Fibroblast of villous mesenchyme (primary cell): Measurements from ENCODE around the gene UBTD2. TPM values are rescaled to one million over a fixed set of nuclear protein-coding genes. Genes with fewer than 3 reads are reported as not detected.

Source experiments
- DNase-seq: peaks from one replicate; pipeline ENCODE4 v3.0.0-alpha.2; 2010; ENCODE audit warnings: low read depth
- H3K4me3 ChIP-seq: 2 replicates; pipeline ENCODE4 v1.5.1; 2011; ENCODE audit warnings: low read depth, mild to moderate bottlenecking, low read length
- total RNA-seq: library from RNA; depleted of rRNA; stranded (reverse); fragments of >200 nt; gene quantifications from 2 replicates; pipeline ENCODE4 v1.2.3, GENCODE V29; 2012
- TF ChIP-seq, protein P1 (sequence below): IDR thresholded peaks from 2 replicates; pipeline ENCODE4 v1.5.1; 2012; ENCODE audit warnings: low read depth, mild to moderate bottlenecking, low read length; ENCODE audit not compliant: insufficient read depth

The UBTD2 gene
- total RNA-seq, 1 donor, result 23.7 TPM

DNA sequence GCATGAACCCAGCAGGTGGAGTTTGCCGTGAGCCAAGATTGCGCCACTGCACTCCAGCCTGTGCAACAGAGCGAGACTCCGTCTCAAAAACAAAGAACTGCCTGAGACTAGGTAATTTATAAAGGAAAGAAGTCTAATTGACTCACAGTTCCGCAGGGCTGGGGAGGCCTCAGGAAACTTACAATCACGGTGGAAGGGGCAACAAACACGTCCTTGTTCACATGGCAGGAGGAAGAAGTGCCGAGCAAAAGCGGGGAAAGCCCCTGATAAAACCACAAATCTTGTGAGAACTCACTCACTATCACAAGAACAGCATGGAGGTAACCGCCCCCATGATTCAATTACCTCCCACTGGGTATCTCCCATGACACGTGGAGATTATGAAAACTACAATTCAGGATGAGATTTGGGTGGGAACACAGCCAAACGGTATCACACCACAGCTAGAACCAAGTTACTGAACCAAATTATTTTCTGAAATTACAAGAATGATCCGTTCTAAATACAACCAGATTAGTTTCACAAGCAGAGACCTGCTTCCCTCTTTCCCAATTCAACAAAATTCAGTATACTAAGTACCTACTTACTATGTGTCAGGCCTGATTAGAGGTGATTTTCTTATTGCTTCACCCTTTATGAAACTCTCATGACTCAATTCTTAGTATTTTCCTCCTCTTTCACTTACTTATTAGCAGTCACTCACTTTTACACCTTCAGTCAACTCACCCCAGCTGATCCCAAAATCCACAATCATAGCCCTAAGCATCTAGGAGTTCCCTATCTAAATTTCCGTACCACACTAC lies 8.4 kb downstream of the UBTD2 start:
- no peak overlapping the region for H3K4me3 ChIP-seq
- no peak for DNase-seq
- TF ChIP-seq, protein P1, sequence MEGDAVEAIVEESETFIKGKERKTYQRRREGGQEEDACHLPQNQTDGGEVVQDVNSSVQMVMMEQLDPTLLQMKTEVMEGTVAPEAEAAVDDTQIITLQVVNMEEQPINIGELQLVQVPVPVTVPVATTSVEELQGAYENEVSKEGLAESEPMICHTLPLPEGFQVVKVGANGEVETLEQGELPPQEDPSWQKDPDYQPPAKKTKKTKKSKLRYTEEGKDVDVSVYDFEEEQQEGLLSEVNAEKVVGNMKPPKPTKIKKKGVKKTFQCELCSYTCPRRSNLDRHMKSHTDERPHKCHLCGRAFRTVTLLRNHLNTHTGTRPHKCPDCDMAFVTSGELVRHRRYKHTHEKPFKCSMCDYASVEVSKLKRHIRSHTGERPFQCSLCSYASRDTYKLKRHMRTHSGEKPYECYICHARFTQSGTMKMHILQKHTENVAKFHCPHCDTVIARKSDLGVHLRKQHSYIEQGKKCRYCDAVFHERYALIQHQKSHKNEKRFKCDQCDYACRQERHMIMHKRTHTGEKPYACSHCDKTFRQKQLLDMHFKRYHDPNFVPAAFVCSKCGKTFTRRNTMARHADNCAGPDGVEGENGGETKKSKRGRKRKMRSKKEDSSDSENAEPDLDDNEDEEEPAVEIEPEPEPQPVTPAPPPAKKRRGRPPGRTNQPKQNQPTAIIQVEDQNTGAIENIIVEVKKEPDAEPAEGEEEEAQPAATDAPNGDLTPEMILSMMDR, result no peak

DNA sequence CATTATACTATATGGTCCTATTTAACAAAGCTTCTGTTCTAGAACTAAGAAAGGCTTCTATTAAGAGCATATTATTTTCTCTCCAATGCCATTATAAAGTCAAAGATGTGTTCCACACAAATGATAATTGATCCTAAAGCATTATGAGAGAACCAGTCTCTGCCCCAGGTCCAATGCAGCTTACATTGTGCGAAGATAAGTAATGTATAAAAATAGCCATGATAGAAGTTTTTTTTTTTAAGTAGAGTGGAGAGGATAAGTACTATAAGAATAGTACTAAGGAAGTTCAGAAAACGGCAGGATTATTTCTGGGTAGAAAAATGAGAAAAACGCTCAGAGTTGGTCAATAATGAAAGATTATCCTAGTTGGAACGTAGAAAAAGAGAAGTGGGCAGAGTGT lies 15.6 kb downstream of the UBTD2 start:
- H3K4me3 ChIP-seq, result no peak overlapping the region
- DNase-seq, result no peak
- TF ChIP-seq, protein P1, result no peak

DNA sequence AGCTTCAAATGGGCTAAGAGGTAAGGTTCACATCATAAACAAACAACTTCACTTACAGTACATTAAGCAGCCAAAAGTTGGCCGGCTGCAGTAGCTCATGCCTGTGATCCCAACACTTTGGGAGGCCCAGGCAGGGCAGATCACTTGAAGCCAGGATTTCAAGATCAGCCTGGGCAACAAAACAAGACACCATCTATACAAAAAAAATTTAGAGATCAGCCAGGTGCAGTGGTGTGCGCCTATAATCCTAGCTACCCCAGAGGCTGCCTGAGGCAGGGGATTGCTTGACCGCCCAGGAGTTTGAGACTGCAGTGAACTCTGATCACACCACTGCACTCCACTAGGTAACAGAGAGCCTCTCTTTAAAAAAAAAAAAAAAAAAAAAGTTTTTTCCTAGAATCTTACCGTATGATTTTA lies 16.9 kb downstream of the UBTD2 start:
- no peak overlapping the region for H3K4me3 ChIP-seq
- TF ChIP-seq, protein P1, result no peak
- DNase-seq, result peak; percentile 36

DNA sequence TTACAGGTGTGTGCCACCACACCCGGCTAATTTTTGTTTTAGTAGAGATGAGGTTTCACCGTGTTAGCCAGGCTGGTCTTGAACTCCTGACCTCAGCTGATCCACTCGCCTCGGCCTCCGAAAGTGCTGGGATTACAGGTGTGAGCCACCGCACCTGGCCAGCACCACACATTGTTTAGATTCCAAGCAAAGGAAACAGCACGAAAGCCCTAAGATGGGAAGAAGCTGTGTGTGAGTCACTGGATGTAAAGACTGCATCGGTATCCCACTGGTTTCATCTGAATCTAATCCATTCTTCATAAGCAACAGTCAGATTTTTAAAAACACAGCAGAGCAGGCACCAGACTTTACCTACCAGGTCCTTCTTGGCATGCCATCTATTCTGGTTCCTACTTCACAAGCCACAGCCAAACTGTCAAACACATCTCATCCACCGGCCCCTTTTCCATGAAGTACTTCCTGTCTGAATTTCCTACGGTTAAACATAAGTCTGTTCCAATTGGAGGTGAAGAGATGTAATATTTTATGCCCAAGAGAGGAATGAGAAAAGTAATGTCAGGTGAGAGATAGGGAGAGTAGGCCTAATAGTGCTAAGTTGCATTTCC lies 17.4 kb downstream of the UBTD2 start:
- TF ChIP-seq, protein P1, result no peak
- no peak for DNase-seq
- H3K4me3 ChIP-seq, result no peak overlapping the region

DNA sequence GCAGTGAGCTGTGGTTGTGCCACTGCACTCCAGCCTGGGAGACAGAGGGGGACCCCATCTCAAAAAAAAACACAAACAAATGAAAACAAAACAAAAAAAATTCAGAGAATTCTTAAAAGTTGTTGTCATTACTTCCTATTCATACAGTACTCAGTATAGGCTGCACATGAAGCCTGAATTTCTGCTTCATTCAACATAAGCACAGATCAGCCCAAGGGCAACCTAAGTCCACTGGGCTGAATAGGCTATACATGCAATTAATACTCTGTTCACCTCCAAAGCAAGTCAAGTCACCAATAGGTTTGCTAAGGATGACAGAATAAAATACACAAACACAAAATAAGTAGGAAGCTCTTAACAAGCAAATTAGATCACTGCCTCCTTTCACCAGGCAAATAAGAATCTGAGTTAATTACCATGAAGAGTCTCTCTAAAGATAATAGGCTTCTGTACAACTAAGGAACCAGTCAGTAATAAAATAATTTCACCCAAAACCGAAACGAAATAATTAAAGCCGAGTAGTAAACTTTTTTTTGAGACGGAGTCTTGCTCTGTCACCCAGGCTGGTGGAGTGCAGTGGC lies 18.7 kb downstream of the UBTD2 start:
- no peak for DNase-seq
- TF ChIP-seq, protein P1, result no peak
- H3K4me3 ChIP-seq, result no peak overlapping the region

DNA sequence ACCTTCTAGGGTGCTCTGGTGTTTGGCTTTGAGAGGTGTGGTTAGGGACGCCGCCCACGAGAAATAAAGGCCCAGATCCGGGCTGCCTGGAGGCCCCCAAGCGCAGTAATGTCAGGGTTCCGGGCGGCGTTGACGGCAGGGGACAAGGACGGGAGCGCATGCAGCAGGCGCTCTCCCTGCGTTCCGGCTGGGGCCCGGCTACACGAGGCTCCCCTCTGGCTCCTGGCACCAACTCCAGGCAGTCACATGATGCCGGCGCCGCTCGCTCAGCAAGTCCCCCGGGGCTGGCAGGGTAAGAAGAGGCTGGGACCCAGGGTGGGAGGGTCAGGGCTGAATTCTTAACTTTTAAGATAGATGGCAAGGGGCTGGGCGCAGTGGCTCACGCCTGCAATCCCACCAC lies 28.1 kb downstream of the UBTD2 start:
- H3K4me3 ChIP-seq, result no peak overlapping the region
- TF ChIP-seq, protein P1, result no peak
- DNase-seq, result no peak
